Stimulated activated CD4-positive, alpha-beta T cell treated with anti-CD3 and anti-CD28 coated beads, Interleukin-4, amount 100 ng/mL, for 48 hours (primary cell): Measurements from ENCODE around the gene CTXN2.

Experiments used
- DNase-seq, 2 donors: peaks; one replicate each; pipeline ENCODE4 v3.0.0-alpha.2; 2020; ENCODE audit warnings: low read depth in 2 of 2

Gene CTXN2

GRCh38 chr15:48191574-48192225 is at the start of gene CTXN2:
CTXN2 (plus strand) TSS chr15:48191665; CDS start chr15:48201301, 9,636 bp downstream.
- DNase-seq: no peak

GRCh38 chr15:48143856-48144255 is 47.6 kb upstream of the CTXN2 start:
- DNase-seq: no peak

GRCh38 chr15:48144889-48145288 is 46.6 kb upstream of the CTXN2 start:
- DNase-seq: no peak

- DNase-seq: no peak
Observed at GRCh38 chr15:48145923-48146322, 45.5 kb upstream of the CTXN2 start.

DNA sequence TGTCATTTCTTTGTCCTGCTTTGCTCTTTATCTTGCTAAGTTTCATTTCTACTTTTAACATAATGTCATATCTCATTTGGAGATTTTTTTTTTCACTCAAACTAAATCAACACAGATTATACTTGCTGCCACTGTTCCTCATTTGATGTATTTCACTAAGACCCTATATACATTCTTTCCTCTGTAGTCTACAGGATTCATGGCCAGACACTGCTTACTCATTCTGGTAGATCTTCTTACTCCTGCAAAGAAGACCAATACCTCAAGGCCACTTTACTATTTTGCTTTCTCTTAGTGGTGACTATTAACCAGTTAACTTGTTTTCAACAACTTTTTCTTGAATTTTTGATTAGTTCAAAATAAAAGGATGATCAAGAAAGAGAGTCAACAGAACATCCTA is 44.1 kb upstream of the CTXN2 start:
- no peak for DNase-seq

GRCh38 chr15:48149858-48150257 is 41.6 kb upstream of the CTXN2 start:
- DNase-seq: no peak

DNA sequence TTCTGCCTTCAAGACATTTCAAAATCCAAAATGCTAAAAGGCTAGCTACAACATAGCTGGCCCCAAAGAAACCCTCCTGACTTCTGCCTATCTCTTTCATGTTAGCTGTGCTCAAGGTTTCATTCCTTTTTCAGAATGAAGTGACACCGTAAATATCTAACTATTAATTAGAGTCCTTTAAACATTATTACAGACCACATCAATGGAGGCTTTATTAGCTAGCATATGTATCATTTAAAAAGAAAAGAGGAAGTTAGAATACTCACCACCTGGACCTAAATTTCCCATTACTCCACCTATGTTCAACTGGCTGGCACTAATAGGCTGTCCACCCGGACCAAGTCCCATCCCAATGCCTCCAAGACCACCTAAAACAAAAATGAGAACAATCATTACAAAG is 37.9 kb upstream of the CTXN2 start:
- no peak for DNase-seq

GRCh38 chr15:48168616-48169015 is 22.8 kb upstream of the CTXN2 start:
- no peak for DNase-seq

GRCh38 chr15:48170981-48171380 is 20.5 kb upstream of the CTXN2 start:
- DNase-seq: no peak

- no peak for DNase-seq
Observed at GRCh38 chr15:48175126-48175525, 16.3 kb upstream of the CTXN2 start.

DNA sequence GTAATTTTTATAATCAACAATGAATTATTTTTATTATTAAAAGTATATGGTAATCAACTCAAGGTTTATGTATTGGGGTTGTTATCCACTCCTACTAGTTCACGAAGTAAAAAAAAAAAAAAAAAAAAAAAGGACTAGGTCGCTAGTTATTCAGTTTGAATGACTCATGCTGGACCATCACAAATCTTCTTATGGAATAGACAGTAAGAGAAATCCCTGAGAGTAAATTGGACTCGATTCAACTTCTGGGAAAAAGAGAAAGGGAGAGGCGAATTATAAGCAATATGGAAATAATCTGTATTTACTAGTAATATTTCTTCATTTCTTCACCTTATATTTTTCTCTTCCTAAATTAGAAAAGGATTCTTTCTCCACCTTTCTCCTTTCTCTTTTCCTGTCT is 15.4 kb upstream of the CTXN2 start:
- no peak for DNase-seq

DNA sequence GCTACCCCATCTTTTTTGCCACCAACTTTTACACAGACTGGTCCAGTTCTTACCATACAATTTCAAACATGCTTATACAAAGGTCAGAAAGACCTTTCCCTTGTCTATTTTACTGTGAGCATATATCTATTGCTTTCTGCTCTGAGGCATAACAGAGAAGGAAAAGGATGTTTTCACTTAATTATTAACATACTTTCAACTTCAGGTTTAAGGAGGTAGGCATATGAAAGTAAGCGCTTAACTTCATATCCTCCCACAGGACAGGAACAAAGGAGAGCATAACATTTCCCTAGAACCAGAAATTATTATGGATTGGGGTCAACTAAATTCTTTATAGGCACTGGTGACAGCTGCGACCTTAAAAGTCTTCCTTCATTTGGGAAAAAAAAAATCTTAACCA is 14.5 kb upstream of the CTXN2 start:
- no peak for DNase-seq

DNA sequence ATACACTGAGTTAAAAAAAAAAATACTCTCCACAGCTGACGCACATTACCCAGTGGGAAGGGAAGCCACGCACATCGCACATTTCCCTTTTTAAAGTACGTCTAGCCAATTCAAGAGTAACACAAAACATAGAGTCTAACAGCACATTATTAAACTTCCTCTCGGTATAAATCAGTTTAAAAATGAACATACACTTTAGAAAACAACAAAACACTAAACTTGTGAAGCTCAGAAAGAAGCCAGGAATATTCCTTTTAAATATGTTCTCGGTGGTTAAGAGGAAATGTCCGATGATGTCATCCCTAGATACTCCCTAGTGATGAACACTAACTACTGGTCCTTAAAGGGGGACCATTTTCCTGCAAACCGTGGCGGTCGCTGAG is 14.1 kb upstream of the CTXN2 start:
- DNase-seq: no peak

GRCh38 chr15:48177766-48178647 is 13.5 kb upstream of the CTXN2 start, which contains the start of gene MYEF2:
MYEF2 (minus strand) TSS chr15:48178295; CDS start chr15:48178237, 58 bp downstream.
- DNase-seq: peak; percentile 62 to 66

GRCh38 chr15:48178648-48178931 is 12.9 kb upstream of the CTXN2 start:
- no peak for DNase-seq

GRCh38 chr15:48182749-48183148 is 8.7 kb upstream of the CTXN2 start:
- DNase-seq: no peak

GRCh38 chr15:48185529-48185928 is 5.9 kb upstream of the CTXN2 start:
- DNase-seq: no peak

GRCh38 chr15:48186271-48186670 is 5.2 kb upstream of the CTXN2 start:
- no peak for DNase-seq

DNA sequence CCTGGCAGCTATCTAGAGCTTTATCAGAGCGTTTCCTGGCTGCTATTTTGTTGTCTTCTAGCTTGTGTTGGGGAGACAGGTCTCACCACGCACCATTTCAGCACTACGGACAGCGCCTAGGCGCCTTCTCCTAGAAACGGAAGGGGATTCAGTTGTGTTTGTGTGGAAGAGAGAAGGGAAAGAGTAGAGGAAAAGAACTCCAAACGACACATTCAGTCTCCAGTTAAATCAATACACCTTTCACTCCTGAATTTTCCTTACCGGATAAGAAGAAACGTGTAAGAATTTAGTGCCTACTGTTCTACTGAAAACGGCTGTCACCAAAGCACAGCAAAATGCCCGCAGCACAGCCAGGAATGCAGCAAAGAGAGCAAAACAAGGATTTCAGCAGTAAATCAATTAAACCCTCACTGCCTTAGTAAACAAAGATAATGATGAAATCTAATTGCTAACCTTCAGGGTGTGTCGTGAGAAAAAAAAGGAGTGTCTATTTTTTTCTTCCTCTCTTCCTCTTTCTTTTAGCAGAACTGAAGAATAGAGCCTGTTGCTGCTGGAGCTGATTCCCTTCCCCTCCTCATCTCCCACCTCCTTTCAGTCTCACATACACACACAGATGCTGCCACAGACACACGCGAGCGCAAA is 412 bp upstream of the CTXN2 start:
- DNase-seq: peak in 1 of 2 donors; percentile 34

GRCh38 chr15:48202068-48202467 is 10.6 kb downstream of the CTXN2 start:
- DNase-seq: no peak

GRCh38 chr15:48205981-48206380 is 14.5 kb downstream of the CTXN2 start, which contains the start of gene SLC12A1:
SLC12A1 (plus strand) TSS chr15:48206302; CDS start chr15:48207720, 1,418 bp downstream.
- no peak for DNase-seq

- no peak for DNase-seq
Observed at GRCh38 chr15:48221261-48221660, 29.8 kb downstream of the CTXN2 start.

DNA sequence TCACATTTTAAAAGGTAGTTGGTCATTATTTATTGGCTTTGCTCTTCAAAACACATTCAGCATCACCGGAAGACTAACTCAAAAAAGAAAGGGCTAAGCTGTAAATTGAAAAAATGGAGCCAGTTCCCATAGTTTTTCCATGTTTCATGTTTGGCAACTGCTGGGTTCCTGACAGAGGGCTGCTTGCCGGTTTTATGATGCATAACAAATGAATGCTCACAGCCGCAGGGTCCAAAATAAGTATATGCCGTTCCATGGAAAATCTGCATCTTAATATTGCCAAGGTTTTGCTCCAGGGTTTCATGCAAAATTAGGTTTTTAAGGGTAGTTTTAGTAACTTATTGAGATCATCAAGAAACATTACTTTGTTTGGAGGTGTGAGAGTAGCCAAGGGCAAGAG is 30.4 kb downstream of the CTXN2 start:
- no peak for DNase-seq
